Naive thymus-derived CD4-positive, alpha-beta T cell (primary cell): ENCODE measurements around the gene MIEF2. TPM values are rescaled to one million over a fixed set of nuclear protein-coding genes. Genes with fewer than 3 reads are reported as not detected.

Experiments used
- ATAC-seq: fragments of 150-1000 bp; cut with Tn5 transposase; 2 replicates; pipeline ENCODE4 v1.10.0; 2021; ENCODE audit warnings: mild to moderate bottlenecking, moderate library complexity
- CTCF ChIA-PET: fragments of 350-600 bp; sonication (Branson Sonifier 250); formaldehyde crosslinking; loops from one replicate; lab custom pipeline; 2021; ENCODE audit warnings: antibody characterized with exemption; lab: Charles Lee
- POLR2A ChIA-PET: fragments of 350-600 bp; sonication (Branson Sonifier 250); formaldehyde crosslinking; loops from one replicate; lab custom pipeline; 2021; ENCODE audit warnings: antibody characterized with exemption, inconsistent platforms; lab: Charles Lee
- DNase-seq, 9 donors: peaks; one replicate each; pipeline versions ENCODE4 v3.0.0 to v3.0.0-alpha.2; 2020 to 2022; ENCODE audit warnings: mixed read lengths in 1 of 9
- H3K27ac ChIP-seq: one replicate; pipeline ENCODE4 v1.7.0; 2013; ENCODE audit warnings: mild to moderate bottlenecking, low read depth, low read length, moderate library complexity
- H3K27me3 ChIP-seq, 2 donors: one replicate each; pipeline ENCODE4 v1.7.0; 2013; ENCODE audit warnings: low read length in 2 of 2, mild to moderate bottlenecking in 2 of 2, moderate library complexity in 2 of 2; ENCODE audit not compliant: control insufficient read depth in 2 of 2, insufficient read depth in 2 of 2
- H3K36me3 ChIP-seq, 3 experiments: 1 replicate in 2 of 3; 2 replicates in 1 of 3; pipeline ENCODE4 v1.7.0; 2013; ENCODE audit warnings: low read length in 3 of 3, mild to moderate bottlenecking in 3 of 3, moderate library complexity in 1 of 3; ENCODE audit not compliant: insufficient read depth in 3 of 3, control insufficient read depth in 2 of 3
- H3K4me1 ChIP-seq, 2 donors: one replicate each; pipeline ENCODE4 v1.7.0; 2013; ENCODE audit warnings: low read length in 2 of 2, mild to moderate bottlenecking in 2 of 2, moderate library complexity in 1 of 2; ENCODE audit not compliant: control insufficient read depth in 2 of 2, insufficient read depth in 2 of 2
- H3K4me3 ChIP-seq: 2 replicates; pipeline ENCODE4 v1.7.0; 2013; ENCODE audit warnings: mild to moderate bottlenecking, low read length
- H3K9me3 ChIP-seq, 3 experiments: 1 replicate in 2 of 3; 2 replicates in 1 of 3; pipeline ENCODE4 v1.7.0; 2013; ENCODE audit warnings: low read length in 3 of 3; ENCODE audit not compliant: control insufficient read depth in 2 of 3
- H3K27ac Mint-ChIP-seq, 9 donors: one replicate each; pipeline ENCODE4 v1.8.0; 2020 to 2022; ENCODE audit warnings: mixed read lengths in 9 of 9, mild to moderate bottlenecking in 8 of 9, moderate library complexity in 5 of 9, inconsistent platforms in 2 of 9
- H3K27me3 Mint-ChIP-seq, 5 donors: one replicate each; pipeline ENCODE4 v1.8.0; 2021 to 2022; ENCODE audit warnings: mixed read lengths in 5 of 5, mild to moderate bottlenecking in 1 of 5
- H3K36me3 Mint-ChIP-seq, 5 donors: one replicate each; pipeline ENCODE4 v1.8.0; 2020 to 2022; ENCODE audit warnings: mixed read lengths in 5 of 5, mild to moderate bottlenecking in 3 of 5, inconsistent platforms in 1 of 5
- H3K4me1 Mint-ChIP-seq, 7 donors: one replicate each; pipeline ENCODE4 v1.8.0; 2020 to 2022; ENCODE audit warnings: mixed read lengths in 7 of 7, mild to moderate bottlenecking in 3 of 7, inconsistent platforms in 1 of 7
- H3K4me3 Mint-ChIP-seq, 10 donors: one replicate each; pipeline ENCODE4 v1.8.0; 2020 to 2022; ENCODE audit warnings: mild to moderate bottlenecking in 10 of 10, mixed read lengths in 10 of 10, moderate library complexity in 6 of 10, inconsistent platforms in 2 of 10
- H3K9me3 Mint-ChIP-seq, 11 donors: one replicate each; pipeline ENCODE4 v1.8.0; 2020 to 2022; ENCODE audit warnings: mixed read lengths in 11 of 11, mild to moderate bottlenecking in 4 of 11, inconsistent platforms in 1 of 11, moderate library complexity in 1 of 11
- intact Hi-C, 2 donors: fragments of 100-400 bp; cut with micrococcal nuclease; formaldehyde crosslinking; loops; one replicate each; pipeline ENCODE4 v1.15.1; 2023
- polyA plus RNA-seq, 2 donors: library from polyadenylated mRNA; unstranded; fragments of 300-500 nt; fragmentation: Illumina TruSeq; gene quantifications; one replicate each; pipeline ENCODE4 v1.2.3, GENCODE V29; 2021
- total RNA-seq, 6 experiments: library from RNA in 5 of 6; stranded (reverse) in 5 of 6; gene quantifications; 1 replicate in 5 of 6; 2 replicates in 1 of 6; pipeline ENCODE4 v1.2.3 and lab custom pipeline; 2021 to 2026

The MIEF2 gene
- total and polyA plus RNA-seq, 7 experiments from 2014 or later, result 6.5 to 22.5 (median 15.1) TPM

- Histone ChIP-seq H3K36me3 (peaks cover 0 to 69% (median 3%) of the 10 kb centered on the region in 3 experiments), H3K27me3 (no peaks in the 10 kb centered on the region), H3K4me3 (no peak overlapping the region), H3K9me3 (no peaks in the 10 kb centered on the region), H3K27ac (no peak overlapping the region), H3K4me1 (no peaks in the 10 kb centered on the region)
- H3K27me3 Mint-ChIP-seq, result no peaks in the 10 kb centered on the region
- DNase-seq, result no peak
- no peak overlapping the region for H3K4me3 Mint-ChIP-seq
- POLR2A ChIA-PET, result no interaction called here
- peaks cover 0 to 4% (median 0%) of the 10 kb centered on the region in 7 donors for H3K4me1 Mint-ChIP-seq
- CTCF ChIA-PET, result no interaction called here
- no peaks in the 10 kb centered on the region for H3K9me3 Mint-ChIP-seq
- ATAC-seq, result no peak
- H3K36me3 Mint-ChIP-seq, result peaks cover 0 to 18% (median 1%) of the 10 kb centered on the region in 5 donors
- no peak overlapping the region for H3K27ac Mint-ChIP-seq
- intact Hi-C loops, result no loop called here
Observed at GRCh38 chr17:18233803-18234518, 26.5 kb upstream of the MIEF2 start.

DNA sequence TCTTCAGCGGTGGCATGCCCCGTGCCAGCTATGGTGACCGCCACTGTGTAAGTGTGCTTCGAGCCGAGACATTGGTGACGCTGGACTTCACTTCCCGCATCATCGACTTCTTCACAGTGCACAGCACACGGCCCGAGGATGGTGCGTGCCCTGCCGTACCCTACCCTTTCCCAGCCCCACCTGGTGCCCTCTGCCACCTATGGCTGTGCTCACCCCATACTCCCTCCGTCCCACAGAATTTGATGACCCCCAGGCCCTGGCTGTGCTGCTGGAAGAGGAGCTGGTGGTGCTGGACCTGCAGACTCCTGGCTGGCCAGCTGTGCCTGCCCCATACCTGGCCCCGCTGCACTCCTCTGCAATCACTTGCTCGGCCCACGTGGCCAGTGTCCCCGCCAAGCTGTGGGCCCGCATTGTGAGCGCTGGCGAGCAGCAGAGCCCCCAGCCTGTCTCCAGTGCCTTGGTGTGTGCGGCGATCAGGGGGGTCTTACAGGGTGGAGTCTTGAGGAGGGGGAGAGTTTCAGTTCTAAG is 25.5 kb upstream of the MIEF2 start:
- Histone ChIP-seq H3K36me3 (peaks cover 0 to 69% (median 3%) of the 10 kb centered on the region in 3 experiments), H3K4me1 (no peaks in the 10 kb centered on the region), H3K4me3 (no peak overlapping the region), H3K27ac (no peak overlapping the region), H3K9me3 (no peaks in the 10 kb centered on the region), H3K27me3 (no peaks in the 10 kb centered on the region)
- intact Hi-C loops, result no loop called here
- Mint-ChIP-seq H3K27ac (no peak overlapping the region), H3K27me3 (no peaks in the 10 kb centered on the region), H3K9me3 (no peaks in the 10 kb centered on the region), H3K36me3 (peaks cover 0 to 18% (median 1%) of the 10 kb centered on the region in 5 donors), H3K4me1 (peaks cover 0 to 4% (median 0%) of the 10 kb centered on the region in 7 donors), H3K4me3 (no peak overlapping the region)
- ATAC-seq (no peak), DNase-seq (no peak)
- CTCF ChIA-PET, result no interaction called here
- POLR2A ChIA-PET, result interaction anchor here (1.1 kb wide), 1 partner anchor 84 kb away, joined by 4 read pairs; no protein-coding TSS in a partner anchor

DNA sequence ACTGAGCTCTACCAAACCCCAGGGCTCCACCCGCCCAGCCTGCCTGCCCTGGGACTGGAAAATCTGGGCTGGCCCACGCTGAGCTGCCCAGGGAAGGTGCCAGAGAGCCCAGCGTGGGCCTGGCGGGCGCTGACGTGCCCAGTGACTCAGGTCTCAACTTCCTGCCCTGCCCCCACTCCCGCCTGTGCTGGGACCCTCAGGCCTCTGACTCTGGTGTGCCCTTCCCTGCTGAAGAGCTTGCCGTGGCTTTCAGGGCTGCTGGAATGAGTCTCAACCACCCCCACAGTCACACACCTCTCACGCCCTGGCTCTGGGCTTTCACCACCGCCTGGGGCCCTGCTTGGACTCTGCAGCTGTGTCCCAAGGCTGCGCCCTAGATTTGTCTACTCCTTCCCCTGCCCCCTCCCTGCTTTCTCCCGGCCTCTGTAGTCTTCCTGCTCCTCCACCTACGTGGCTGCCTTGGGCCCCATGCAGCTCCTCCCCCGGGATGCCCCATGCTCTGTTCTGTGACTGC is 24.7 kb upstream of the MIEF2 start:
- ChIA-PET CTCF (no interaction called here), POLR2A (interaction anchor here (1.1 kb wide), 1 partner anchor 84 kb away, joined by 4 read pairs; no protein-coding TSS in a partner anchor)
- H3K27ac ChIP-seq, result no peak overlapping the region
- Mint-ChIP-seq H3K4me3 (no peak overlapping the region), H3K9me3 (no peaks in the 10 kb centered on the region), H3K27ac (no peak overlapping the region), H3K36me3 (peaks cover 0 to 18% (median 1%) of the 10 kb centered on the region in 5 donors), H3K4me1 (peaks cover 0 to 4% (median 0%) of the 10 kb centered on the region in 7 donors), H3K27me3 (no peaks in the 10 kb centered on the region)
- H3K27me3 ChIP-seq, result no peaks in the 10 kb centered on the region
- no peak overlapping the region for H3K4me3 ChIP-seq
- H3K9me3 ChIP-seq, result no peaks in the 10 kb centered on the region
- H3K4me1 ChIP-seq, result no peaks in the 10 kb centered on the region
- intact Hi-C loops, result no loop called here
- no peak for ATAC-seq
- peaks cover 0 to 74% (median 3%) of the 10 kb centered on the region in 3 experiments for H3K36me3 ChIP-seq
- peak in 1 of 9 donors; percentile 40 for DNase-seq

GRCh38 chr17:18236494-18236893 is 24.0 kb upstream of the MIEF2 start:
- H3K36me3 Mint-ChIP-seq, result peaks cover 0 to 18% (median 1%) of the 10 kb centered on the region in 5 donors
- no peak overlapping the region for H3K27ac ChIP-seq
- ChIA-PET CTCF (no interaction called here), POLR2A (no interaction called here)
- H3K36me3 ChIP-seq, result peaks cover 0 to 81% (median 3%) of the 10 kb centered on the region in 3 experiments
- no peaks in the 10 kb centered on the region for H3K27me3 Mint-ChIP-seq
- no peak overlapping the region for H3K4me3 Mint-ChIP-seq
- DNase-seq (no peak), ATAC-seq (no peak)
- no peaks in the 10 kb centered on the region for H3K27me3 ChIP-seq
- H3K4me1 Mint-ChIP-seq, result peaks cover 0 to 4% (median 0%) of the 10 kb centered on the region in 7 donors
- H3K4me3 ChIP-seq, result no peak overlapping the region
- no peaks in the 10 kb centered on the region for H3K4me1 ChIP-seq
- H3K27ac Mint-ChIP-seq, result no peak overlapping the region
- intact Hi-C loops, result no loop called here
- no peaks in the 10 kb centered on the region for H3K9me3 Mint-ChIP-seq
- H3K9me3 ChIP-seq, result no peaks in the 10 kb centered on the region

- intact Hi-C loops, result no loop called here
- CTCF ChIA-PET, result no interaction called here
- H3K36me3 Mint-ChIP-seq, result peaks cover 0 to 18% (median 1%) of the 10 kb centered on the region in 5 donors
Observed at GRCh38 chr17:18237461-18237860, 23.0 kb upstream of the MIEF2 start.

GRCh38 chr17:18238299-18238698 is 22.2 kb upstream of the MIEF2 start:
- H3K27me3 ChIP-seq, result no peaks in the 10 kb centered on the region
- no peaks in the 10 kb centered on the region for H3K4me1 ChIP-seq
- H3K4me3 Mint-ChIP-seq, result no peak overlapping the region
- H3K9me3 Mint-ChIP-seq, result no peaks in the 10 kb centered on the region
- H3K27ac ChIP-seq, result no peak overlapping the region
- H3K4me1 Mint-ChIP-seq, result peaks cover 0 to 4% (median 0%) of the 10 kb centered on the region in 7 donors
- DNase-seq, result no peak
- CTCF ChIA-PET, result no interaction called here
- no peaks in the 10 kb centered on the region for H3K27me3 Mint-ChIP-seq
- H3K9me3 ChIP-seq, result no peaks in the 10 kb centered on the region
- POLR2A ChIA-PET, result no interaction called here
- H3K27ac Mint-ChIP-seq, result no peak overlapping the region
- H3K36me3 ChIP-seq, result peaks cover 0 to 79% (median 3%) of the 10 kb centered on the region in 3 experiments
- intact Hi-C loops, result no loop called here
- no peak for ATAC-seq
- H3K36me3 Mint-ChIP-seq, result peaks cover 0 to 18% (median 1%) of the 10 kb centered on the region in 5 donors
- H3K4me3 ChIP-seq, result no peak overlapping the region

More at GRCh38 chr17:18237461-18237860, 23.0 kb upstream of the MIEF2 start:
- Histone ChIP-seq H3K36me3 (peaks cover 0 to 83% (median 3%) of the 10 kb centered on the region in 3 experiments), H3K27ac (no peak overlapping the region), H3K4me1 (no peaks in the 10 kb centered on the region), H3K9me3 (no peaks in the 10 kb centered on the region), H3K27me3 (no peaks in the 10 kb centered on the region), H3K4me3 (no peak overlapping the region)
- DNase-seq (no peak), ATAC-seq (no peak)
- H3K27me3 Mint-ChIP-seq, result no peaks in the 10 kb centered on the region
- H3K4me1 Mint-ChIP-seq, result peaks cover 0 to 4% (median 0%) of the 10 kb centered on the region in 7 donors
- POLR2A ChIA-PET, result no interaction called here
- H3K4me3 Mint-ChIP-seq, result no peak overlapping the region
- no peaks in the 10 kb centered on the region for H3K9me3 Mint-ChIP-seq
- no peak overlapping the region for H3K27ac Mint-ChIP-seq
